ENCODE measurements around the gene EFCAB10. TPM values are rescaled to one million over a fixed set of nuclear protein-coding genes. Genes with fewer than 3 reads are reported as not detected.
A peak's percentile ranks its signal among the peaks of the same experiment; 100 is the strongest.

EFCAB10 gene
- polyA plus RNA-seq, 2 of the 4 experiments (the other 2 are of a cell fraction), result 2.9 to 4.2 TPM

GRCh38 chr7:105611856-105612775 is 30.8 kb upstream of the EFCAB10 start:
- TF ChIP-seq BHLHE40 (IDR thresholded peaks at IDR 0.05; ENCODE audit: low read depth, low read length) (no peak), HOXB5 (CRISPR knock-in tag; IDR thresholded peaks at IDR 0.05) (no peak), NR3C1 (IDR thresholded peaks at IDR 0.05) (no peak), PHF8 (IDR thresholded peaks at IDR 0.05; ENCODE audit: borderline replicate concordance, low read depth) (no peak), MAFK (IDR thresholded peaks at IDR 0.05; ENCODE audit: partially characterized antibody) (peak; percentile 97), KDM1A (IDR thresholded peaks at IDR 0.05; ENCODE audit: low read depth) (no peak), USF2 (IDR thresholded peaks at IDR 0.05) (no peak)
- Histone ChIP-seq H3K4me2 (no peak overlapping the region), H3K9me3 (no peaks in the 10 kb centered on the region), H3K27ac (no peak overlapping the region), H3K4me3 (no peak overlapping the region), H3K4me1 (no peaks in the 10 kb centered on the region)
- no peak for FAIRE-seq
- POLR2A ChIA-PET, result no interaction called here
- WGBS (ENCODE audit: missing lambda C conversion rate), result 85% methylated on average over 16 of the region's 16 CpGs
- no peak for ATAC-seq
- CTCF ChIA-PET, result interaction anchor here (1.7 kb wide), 1 partner anchor 45 kb away, joined by 3 read pairs; no protein-coding TSS in a partner anchor
- no peak for DNase-seq (ENCODE audit: low read depth in 1 of 2, low spot score in 1 of 2)

- no peaks in the 10 kb centered on the region for H3K4me1 ChIP-seq
- no peaks in the 10 kb centered on the region for H3K9me3 ChIP-seq
- no peak overlapping the region for H3K27ac ChIP-seq
- H3K4me2 ChIP-seq, result no peak overlapping the region
- ATAC-seq (no peak; a peak in 1 of 6 replicates), DNase-seq (ENCODE audit: low read depth in 1 of 2, low spot score in 1 of 2) (no peak), FAIRE-seq (no peak)
- ChIA-PET CTCF (interaction anchor here (0.5 to 1.2 kb wide), 4 partner anchors 141 to 630 kb away, joined by 3 to 5 read pairs (median 3); no protein-coding TSS in a partner anchor), POLR2A (no interaction called here)
- no peak for TF ChIP-seq RNF2 (IDR thresholded peaks at IDR 0.05; ENCODE audit: borderline replicate concordance, low read depth)
- TF ChIP-seq HMGXB4 (CRISPR knock-in tag; IDR thresholded peaks at IDR 0.05; ENCODE audit: borderline replicate concordance), result no peak
- TF ChIP-seq SMC3 (IDR thresholded peaks at IDR 0.05), result no peak
- TF ChIP-seq HOXB13 (CRISPR knock-in tag; IDR thresholded peaks at IDR 0.05; ENCODE audit: low read depth), result no peak
- TF ChIP-seq FOXS1 (CRISPR knock-in tag; IDR thresholded peaks at IDR 0.05), result no peak
- TF ChIP-seq CHD4 (IDR thresholded peaks at IDR 0.05; ENCODE audit: borderline replicate concordance), result no peak
- no peak for TF ChIP-seq HEYL (CRISPR knock-in tag; IDR thresholded peaks at IDR 0.05)
- WGBS (ENCODE audit: missing lambda C conversion rate), result 82% methylated on average over 8 of the region's 8 CpGs
- no peak overlapping the region for H3K4me3 ChIP-seq
These were observed 29.1 kb upstream of the EFCAB10 start for GRCh38 chr7:105610165-105610930.

- DNase-seq (ENCODE audit: low read depth in 1 of 2, low spot score in 1 of 2), result no peak
- Histone ChIP-seq H3K4me3 (no peak overlapping the region), H3K4me2 (no peak overlapping the region), H3K27ac (no peak overlapping the region), H3K4me1 (no peaks in the 10 kb centered on the region), H3K9me3 (no peaks in the 10 kb centered on the region)
- no peak for ATAC-seq
- ChIA-PET POLR2A (no interaction called here), CTCF (interaction anchor here (0.9 to 1.4 kb wide), 4 partner anchors 10 to 24 kb away, joined by 3 to 8 read pairs (median 4); no protein-coding TSS in a partner anchor)
- FAIRE-seq, result no peak
- WGBS (ENCODE audit: missing lambda C conversion rate), result 78% methylated on average over 19 of the region's 19 CpGs
- no peak for TF ChIP-seq TFCP2L1 (CRISPR knock-in tag; IDR thresholded peaks at IDR 0.05)
- TF ChIP-seq ZC3H11A (IDR thresholded peaks at IDR 0.05), result no peak
- TF ChIP-seq HOXB5 (CRISPR knock-in tag; IDR thresholded peaks at IDR 0.05), result no peak
- TF ChIP-seq HEYL (CRISPR knock-in tag; IDR thresholded peaks at IDR 0.05), result no peak
- TF ChIP-seq HDAC2 (IDR thresholded peaks at IDR 0.05), result no peak
- TF ChIP-seq REST (IDR thresholded peaks at IDR 0.05), result no peak
- TF ChIP-seq MAFK (IDR thresholded peaks at IDR 0.05; ENCODE audit: partially characterized antibody), result no peak
- TF ChIP-seq RARB (CRISPR knock-in tag; IDR thresholded peaks at IDR 0.05), result no peak
- TF ChIP-seq ZFP36 (IDR thresholded peaks at IDR 0.05; ENCODE audit: borderline replicate concordance, partially characterized antibody), result no peak
- TF ChIP-seq EHF (CRISPR knock-in tag; IDR thresholded peaks at IDR 0.05), result no peak
- TF ChIP-seq MAX (IDR thresholded peaks at IDR 0.05), result no peak
- no peak for TF ChIP-seq SMC3 (IDR thresholded peaks at IDR 0.05)
- TF ChIP-seq RFX5 (IDR thresholded peaks at IDR 0.05), result no peak
These were observed 21.3 kb upstream of the EFCAB10 start for GRCh38 chr7:105602325-105603305.

Data from A549 (cell line).